ENCODE measurements around the gene MSI1.
A peak's percentile ranks its signal among the peaks of the same experiment; 100 is the strongest.

MSI1 gene

GRCh38 chr12:120356567-120357030, 12.4 kb downstream of the MSI1 start:
- Mint-ChIP-seq H3K27me3 (ENCODE audit: low read depth) (peaks cover 20% of the 10 kb centered on the region), H3K4me3 (no peak overlapping the region), H3K36me3 (ENCODE audit: low read depth) (no peaks in the 10 kb centered on the region), H3K27ac (no peak overlapping the region), H3K9me3 (no peaks in the 10 kb centered on the region), H3K4me1 (ENCODE audit: low read depth) (no peaks in the 10 kb centered on the region)
- DNase-seq (ENCODE audit: low spot score), result peak; percentile 74

GRCh38 chr12:120353556-120354317, 15.2 kb downstream of the MSI1 start:
- DNase-seq (ENCODE audit: low spot score), result no peak
- Mint-ChIP-seq H3K4me3 (no peak overlapping the region), H3K27me3 (ENCODE audit: low read depth) (peaks cover 5% of the 10 kb centered on the region), H3K36me3 (ENCODE audit: low read depth) (no peaks in the 10 kb centered on the region), H3K9me3 (no peaks in the 10 kb centered on the region), H3K4me1 (ENCODE audit: low read depth) (no peaks in the 10 kb centered on the region), H3K27ac (no peak overlapping the region)

GRCh38 chr12:120353136-120353535, 15.8 kb downstream of the MSI1 start:
- no peaks in the 10 kb centered on the region for H3K4me1 Mint-ChIP-seq (ENCODE audit: low read depth)
- H3K36me3 Mint-ChIP-seq (ENCODE audit: low read depth), result no peaks in the 10 kb centered on the region
- peaks cover 3% of the 10 kb centered on the region for H3K27me3 Mint-ChIP-seq (ENCODE audit: low read depth)
- H3K9me3 Mint-ChIP-seq, result no peaks in the 10 kb centered on the region
- H3K27ac Mint-ChIP-seq, result no peak overlapping the region
- H3K4me3 Mint-ChIP-seq, result no peak overlapping the region
- no peak for DNase-seq (ENCODE audit: low spot score)

GRCh38 chr12:120352117-120352516, 16.8 kb downstream of the MSI1 start:
- Mint-ChIP-seq H3K36me3 (ENCODE audit: low read depth) (no peaks in the 10 kb centered on the region), H3K9me3 (no peaks in the 10 kb centered on the region), H3K4me1 (ENCODE audit: low read depth) (no peaks in the 10 kb centered on the region), H3K27me3 (ENCODE audit: low read depth) (no peaks in the 10 kb centered on the region), H3K27ac (no peak overlapping the region), H3K4me3 (no peak overlapping the region)
- DNase-seq (ENCODE audit: low spot score), result no peak

GRCh38 chr12:120350576-120351350, 18.2 kb downstream of the MSI1 start:
- H3K27me3 Mint-ChIP-seq (ENCODE audit: low read depth), result no peaks in the 10 kb centered on the region
- H3K4me1 Mint-ChIP-seq (ENCODE audit: low read depth), result no peaks in the 10 kb centered on the region
- no peak for DNase-seq (ENCODE audit: low spot score)
- H3K4me3 Mint-ChIP-seq, result no peak overlapping the region
- no peaks in the 10 kb centered on the region for H3K9me3 Mint-ChIP-seq
- no peaks in the 10 kb centered on the region for H3K36me3 Mint-ChIP-seq (ENCODE audit: low read depth)
- H3K27ac Mint-ChIP-seq, result no peak overlapping the region

- Mint-ChIP-seq H3K4me3 (no peak overlapping the region), H3K27me3 (ENCODE audit: low read depth) (no peaks in the 10 kb centered on the region), H3K4me1 (ENCODE audit: low read depth) (no peaks in the 10 kb centered on the region)
Observed at GRCh38 chr12:120347766-120348165, 21.2 kb downstream of the MSI1 start.

GRCh38 chr12:120346681-120347080, 22.3 kb downstream of the MSI1 start:
- Mint-ChIP-seq H3K27ac (no peak overlapping the region), H3K4me3 (no peak overlapping the region), H3K4me1 (ENCODE audit: low read depth) (no peaks in the 10 kb centered on the region), H3K36me3 (ENCODE audit: low read depth) (no peaks in the 10 kb centered on the region), H3K27me3 (ENCODE audit: low read depth) (no peaks in the 10 kb centered on the region), H3K9me3 (no peaks in the 10 kb centered on the region)
- DNase-seq (ENCODE audit: low spot score), result no peak

More at GRCh38 chr12:120347766-120348165, 21.2 kb downstream of the MSI1 start:
- no peak for DNase-seq (ENCODE audit: low spot score)
- no peak overlapping the region for H3K27ac Mint-ChIP-seq
- H3K36me3 Mint-ChIP-seq (ENCODE audit: low read depth), result no peaks in the 10 kb centered on the region
- H3K9me3 Mint-ChIP-seq, result no peaks in the 10 kb centered on the region

- Mint-ChIP-seq H3K4me3 (no peak overlapping the region), H3K9me3 (no peaks in the 10 kb centered on the region), H3K27ac (no peak overlapping the region), H3K27me3 (ENCODE audit: low read depth) (no peaks in the 10 kb centered on the region), H3K4me1 (ENCODE audit: low read depth) (no peaks in the 10 kb centered on the region), H3K36me3 (ENCODE audit: low read depth) (no peaks in the 10 kb centered on the region)
- DNase-seq (ENCODE audit: low spot score), result no peak
Observed at GRCh38 chr12:120346031-120346430, 22.9 kb downstream of the MSI1 start.

GRCh38 chr12:120343692-120344091, 25.3 kb downstream of the MSI1 start:
- no peaks in the 10 kb centered on the region for H3K4me1 Mint-ChIP-seq (ENCODE audit: low read depth)
- no peaks in the 10 kb centered on the region for H3K27me3 Mint-ChIP-seq (ENCODE audit: low read depth)
- H3K27ac Mint-ChIP-seq, result no peak overlapping the region
- no peak overlapping the region for H3K4me3 Mint-ChIP-seq
- DNase-seq (ENCODE audit: low spot score), result no peak
- no peaks in the 10 kb centered on the region for H3K9me3 Mint-ChIP-seq
- no peaks in the 10 kb centered on the region for H3K36me3 Mint-ChIP-seq (ENCODE audit: low read depth)

- H3K36me3 Mint-ChIP-seq (ENCODE audit: low read depth), result peaks cover under 1% of the 10 kb centered on the region
- H3K4me1 Mint-ChIP-seq (ENCODE audit: low read depth), result no peaks in the 10 kb centered on the region
- H3K27me3 Mint-ChIP-seq (ENCODE audit: low read depth), result peaks cover under 1% of the 10 kb centered on the region
- no peak for DNase-seq (ENCODE audit: low spot score)
- H3K4me3 Mint-ChIP-seq, result no peak overlapping the region
- H3K9me3 Mint-ChIP-seq, result peaks cover 2% of the 10 kb centered on the region
- no peak overlapping the region for H3K27ac Mint-ChIP-seq
Observed at GRCh38 chr12:120343039-120343537, 25.9 kb downstream of the MSI1 start.

GRCh38 chr12:120342175-120343038, 26.6 kb downstream of the MSI1 start:
- DNase-seq (ENCODE audit: low spot score), result no peak
- no peak overlapping the region for H3K4me3 Mint-ChIP-seq
- H3K4me1 Mint-ChIP-seq (ENCODE audit: low read depth), result no peaks in the 10 kb centered on the region
- no peak overlapping the region for H3K27ac Mint-ChIP-seq
- peaks cover 5% of the 10 kb centered on the region for H3K27me3 Mint-ChIP-seq (ENCODE audit: low read depth)
- H3K9me3 Mint-ChIP-seq, result peaks cover 9% of the 10 kb centered on the region
- peaks cover 2% of the 10 kb centered on the region for H3K36me3 Mint-ChIP-seq (ENCODE audit: low read depth)

- H3K36me3 Mint-ChIP-seq (ENCODE audit: low read depth), result peaks cover 6% of the 10 kb centered on the region
- H3K27me3 Mint-ChIP-seq (ENCODE audit: low read depth), result peaks cover 5% of the 10 kb centered on the region
- no peak overlapping the region for H3K4me3 Mint-ChIP-seq
- H3K4me1 Mint-ChIP-seq (ENCODE audit: low read depth), result no peaks in the 10 kb centered on the region
- no peak overlapping the region for H3K27ac Mint-ChIP-seq
- no peak for DNase-seq (ENCODE audit: low spot score)
- peaks cover 18% of the 10 kb centered on the region for H3K9me3 Mint-ChIP-seq
Observed at GRCh38 chr12:120339256-120339655, 29.7 kb downstream of the MSI1 start.

GRCh38 chr12:120337730-120338129, 31.2 kb downstream of the MSI1 start:
- Mint-ChIP-seq H3K4me1 (ENCODE audit: low read depth) (no peaks in the 10 kb centered on the region), H3K9me3 (peaks cover 18% of the 10 kb centered on the region), H3K36me3 (ENCODE audit: low read depth) (peaks cover 6% of the 10 kb centered on the region), H3K4me3 (no peak overlapping the region), H3K27ac (no peak overlapping the region), H3K27me3 (ENCODE audit: low read depth) (peaks cover 5% of the 10 kb centered on the region)
- no peak for DNase-seq (ENCODE audit: low spot score)

Measured in T-helper 2 cell treated with Interferon-gamma antibody and Interleukin-4, amounts not matched to agents 5 μg/mL and 100 μg/mL, for 36 hours (primary cell).